ENCODE results near the gene AP5S1. TPM values are rescaled to one million over a fixed set of nuclear protein-coding genes. Genes with fewer than 3 reads are reported as not detected.

The AP5S1 gene
- total RNA-seq, 1 donor from 2014 or later: 5.5 TPM

DNA sequence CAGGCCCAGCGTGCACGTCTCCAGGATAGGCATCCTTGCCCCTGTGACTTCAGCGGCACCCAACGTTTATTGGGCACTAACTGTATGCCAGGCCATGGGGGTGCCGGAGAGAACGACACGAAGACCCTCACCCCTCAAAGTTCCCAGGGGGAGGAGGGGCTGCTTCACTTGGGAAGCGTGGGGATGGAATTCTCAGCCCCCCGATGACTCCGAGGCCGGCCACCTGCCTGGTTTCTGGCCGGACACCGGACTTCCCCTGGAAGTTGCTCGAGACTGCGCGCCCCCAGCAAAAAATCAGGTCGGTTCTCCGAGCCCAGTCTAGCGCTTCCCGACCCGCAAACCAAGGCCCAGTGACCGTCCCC, 26.0 kb downstream of the AP5S1 start:
- no peak for DNase-seq

DNA sequence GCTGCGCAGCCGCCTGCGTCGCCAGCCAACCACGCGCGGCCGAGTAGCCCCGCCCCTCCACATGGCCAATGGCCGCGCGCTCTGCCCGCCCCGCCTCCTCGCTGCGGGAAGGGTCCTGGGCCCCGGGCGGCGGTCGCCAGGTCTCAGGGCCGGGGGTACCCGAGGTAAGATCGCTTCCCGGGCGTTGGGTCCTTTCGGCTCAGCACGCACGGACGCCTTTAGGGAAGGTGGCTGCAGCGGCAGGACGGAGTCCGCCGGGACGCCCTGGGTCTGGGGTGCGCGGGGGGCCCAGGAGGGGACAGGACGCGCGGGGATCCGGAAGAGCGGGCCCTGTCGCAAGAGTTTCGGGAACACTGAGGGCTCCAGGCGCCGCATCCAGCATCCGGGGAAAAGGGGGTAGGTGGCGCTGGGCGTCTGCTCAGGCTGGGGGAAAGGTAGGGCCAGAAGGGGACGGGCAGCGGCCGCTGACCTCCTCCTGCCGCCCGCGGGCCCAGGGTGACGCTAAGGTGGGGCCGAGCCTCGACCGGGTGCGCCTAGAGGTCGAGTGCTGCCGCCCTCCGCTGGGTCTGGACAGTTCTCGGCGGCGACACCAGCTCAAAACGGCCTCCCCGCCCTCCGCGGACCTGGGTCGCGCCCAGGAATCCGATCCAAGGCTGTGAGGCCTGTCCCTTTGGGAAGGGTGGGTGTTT, 26.5 kb downstream of the AP5S1 start, which contains the start of gene MAVS:
Gene MAVS (plus strand): TSS at position 95 of the 689 bp plus-strand sequence. CDS start 7,791 bp downstream, outside the sequence.
- DNase-seq: peak; percentile 85

DNA sequence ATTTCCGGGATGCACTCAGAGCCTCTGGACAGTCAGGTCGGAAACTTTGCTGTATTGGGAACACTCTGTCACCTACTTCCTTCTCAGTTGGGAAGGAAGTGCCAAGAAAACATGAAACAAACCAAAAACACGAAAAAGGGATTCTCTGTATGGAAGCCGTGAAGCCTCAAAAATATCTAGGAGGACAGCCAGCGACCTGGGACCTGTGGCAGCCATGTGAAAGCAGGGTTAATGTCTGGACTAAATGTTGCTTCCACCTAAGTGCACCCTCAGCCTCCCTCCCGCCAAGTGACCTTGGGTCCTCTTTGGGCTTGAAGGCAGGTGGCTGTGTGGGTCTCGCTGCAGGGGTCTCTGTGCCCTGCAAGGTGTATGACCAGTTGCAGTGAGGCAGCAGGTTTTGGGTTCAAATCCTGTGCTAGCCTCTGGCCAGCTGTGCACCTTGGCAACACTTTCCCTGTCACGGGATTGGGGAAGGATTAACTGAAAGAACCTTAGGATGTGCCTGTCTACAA, 27.1 kb downstream of the AP5S1 start:
- DNase-seq: no peak

DNA sequence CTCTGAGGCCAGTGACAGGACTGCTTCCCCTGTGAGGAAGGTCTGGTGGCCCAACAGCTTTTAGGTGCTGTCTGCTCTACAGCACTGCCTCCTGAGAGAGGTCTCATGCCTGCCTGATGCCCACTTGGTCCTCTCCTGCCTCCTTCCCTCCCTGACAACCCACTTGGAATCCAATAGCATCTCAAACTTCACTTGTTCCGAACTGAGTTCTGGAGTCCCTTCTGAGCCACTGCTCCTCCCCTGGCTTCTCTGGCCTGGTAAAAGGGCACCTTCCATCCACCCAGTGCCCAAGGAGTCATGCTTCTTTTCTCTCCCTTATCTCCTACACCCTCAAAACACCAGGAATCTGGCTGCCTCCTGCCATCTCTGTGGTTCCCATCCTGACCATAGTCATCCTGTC, 28.2 kb downstream of the AP5S1 start:
- no peak for DNase-seq

DNA sequence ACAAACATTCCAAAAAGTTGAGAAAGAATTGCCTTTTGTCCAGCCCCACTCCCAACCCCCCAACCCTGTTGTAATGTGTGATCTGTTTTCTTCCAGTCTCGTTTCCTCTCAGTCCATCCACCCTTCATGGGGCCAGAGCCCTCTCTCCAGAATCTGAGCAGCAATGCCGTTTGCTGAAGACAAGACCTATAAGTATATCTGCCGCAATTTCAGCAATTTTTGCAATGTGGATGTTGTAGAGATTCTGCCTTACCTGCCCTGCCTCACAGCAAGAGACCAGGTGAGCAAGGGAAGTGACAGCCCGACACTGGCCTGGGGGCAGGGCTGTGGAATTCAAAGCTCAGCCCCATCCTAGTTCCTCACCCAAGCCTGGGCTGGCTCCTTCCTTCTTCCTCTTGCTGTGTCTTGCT, 34.1 kb downstream of the AP5S1 start:
- no peak for DNase-seq

DNA sequence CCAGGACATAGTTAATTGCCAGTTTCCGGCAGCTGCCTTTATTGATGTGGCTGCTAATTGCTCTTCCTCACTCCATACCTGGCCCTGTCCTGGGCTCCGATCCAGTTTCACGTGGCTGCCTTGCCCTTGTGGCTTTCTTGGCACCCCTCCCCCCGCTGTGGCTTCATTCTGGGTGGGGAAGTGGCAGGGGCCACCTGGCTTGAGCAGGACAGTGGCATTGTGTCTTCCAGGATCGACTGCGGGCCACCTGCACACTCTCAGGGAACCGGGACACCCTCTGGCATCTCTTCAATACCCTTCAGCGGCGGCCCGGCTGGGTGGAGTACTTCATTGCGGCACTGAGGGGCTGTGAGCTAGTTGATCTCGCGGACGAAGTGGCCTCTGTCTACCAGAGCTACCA, 37.1 kb downstream of the AP5S1 start:
- DNase-seq: no peak

DNA sequence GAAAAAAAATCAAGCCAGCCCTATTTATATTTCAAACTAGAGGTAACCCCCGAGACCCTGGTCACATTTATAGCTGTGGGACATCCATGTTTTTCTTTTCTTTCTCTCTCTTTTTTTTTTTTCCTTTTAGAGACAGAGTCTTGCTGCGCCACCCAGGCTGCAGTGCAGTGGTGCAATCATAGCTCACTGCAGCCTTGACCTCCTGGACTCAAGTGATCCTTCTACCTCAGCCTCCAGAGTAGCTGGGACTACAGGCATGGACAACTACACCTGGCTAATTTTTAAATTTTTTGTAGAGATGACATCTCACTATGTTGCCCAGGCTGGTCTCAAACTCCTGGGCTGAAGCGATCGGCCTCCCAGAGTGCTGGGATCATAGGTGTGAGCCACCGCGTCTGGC, 38.3 kb downstream of the AP5S1 start:
- no peak for DNase-seq

DNA sequence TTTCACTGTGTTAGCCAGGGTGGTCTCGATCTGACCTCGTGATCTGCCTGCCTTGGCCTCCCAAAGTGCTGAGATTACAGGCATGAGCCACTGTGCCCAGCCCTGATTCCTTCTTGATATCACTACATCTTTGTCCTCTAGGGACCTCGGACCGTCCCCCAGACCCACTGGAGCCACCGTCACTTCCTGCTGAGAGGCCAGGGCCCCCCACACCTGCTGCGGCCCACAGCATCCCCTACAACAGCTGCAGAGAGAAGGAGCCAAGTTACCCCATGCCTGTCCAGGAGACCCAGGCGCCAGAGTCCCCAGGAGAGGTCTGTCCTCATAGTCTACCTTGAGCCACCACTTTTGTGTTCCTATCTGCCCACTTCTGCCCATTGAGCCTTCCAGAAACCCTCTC, 40.8 kb downstream of the AP5S1 start:
- DNase-seq: no peak

DNA sequence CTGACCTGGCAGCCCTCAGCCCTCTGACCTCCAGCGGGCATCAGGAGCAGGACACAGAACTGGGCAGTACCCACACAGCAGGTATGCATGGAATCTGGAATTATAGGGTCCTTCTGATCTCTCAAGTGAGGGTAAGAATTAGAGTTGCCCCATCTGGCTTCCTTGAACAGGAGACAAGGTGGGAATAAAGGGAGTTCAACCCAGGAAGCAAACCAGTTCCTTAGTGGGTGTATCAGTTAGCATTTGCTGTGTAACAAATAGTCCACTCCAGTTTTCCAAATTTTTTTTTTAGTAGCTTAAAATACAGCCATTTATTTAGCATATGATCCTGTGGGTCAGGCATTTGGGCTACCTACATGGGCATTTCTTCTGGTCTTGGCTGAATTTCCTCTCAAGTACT, 42.0 kb downstream of the AP5S1 start:
- DNase-seq: no peak

DNA sequence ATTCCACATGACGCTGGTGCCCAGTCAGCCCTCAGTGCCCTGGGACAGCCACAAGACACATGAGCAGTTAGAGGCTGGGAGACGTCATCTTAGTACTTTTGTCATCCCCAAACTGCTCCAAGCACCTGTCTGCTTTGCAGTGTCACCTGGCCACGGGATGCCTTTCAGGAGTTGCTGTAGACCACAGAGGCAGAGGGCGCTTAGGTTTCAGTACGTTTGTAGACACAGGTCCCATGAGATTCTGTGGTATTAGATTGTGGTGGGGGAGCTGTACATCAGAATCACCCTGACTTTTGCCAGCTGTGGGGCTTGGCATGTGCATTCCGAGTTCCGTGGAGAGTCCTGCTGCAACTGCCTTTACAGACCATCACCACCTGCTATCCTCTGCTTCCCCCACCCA, 43.0 kb downstream of the AP5S1 start:
- no peak for DNase-seq

DNA sequence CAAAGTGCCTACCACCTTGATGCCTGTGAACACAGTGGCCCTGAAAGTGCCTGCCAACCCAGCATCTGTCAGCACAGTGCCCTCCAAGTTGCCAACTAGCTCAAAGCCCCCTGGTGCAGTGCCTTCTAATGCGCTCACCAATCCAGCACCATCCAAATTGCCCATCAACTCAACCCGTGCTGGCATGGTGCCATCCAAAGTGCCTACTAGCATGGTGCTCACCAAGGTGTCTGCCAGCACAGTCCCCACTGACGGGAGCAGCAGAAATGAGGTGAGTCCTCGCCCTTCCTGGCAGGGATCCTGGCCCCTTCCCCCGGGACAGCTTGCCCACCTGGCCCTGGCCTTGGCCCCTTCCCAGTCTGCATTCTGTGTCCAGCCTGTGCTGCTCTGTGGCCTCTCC, 44.2 kb downstream of the AP5S1 start:
- DNase-seq: no peak

DNA sequence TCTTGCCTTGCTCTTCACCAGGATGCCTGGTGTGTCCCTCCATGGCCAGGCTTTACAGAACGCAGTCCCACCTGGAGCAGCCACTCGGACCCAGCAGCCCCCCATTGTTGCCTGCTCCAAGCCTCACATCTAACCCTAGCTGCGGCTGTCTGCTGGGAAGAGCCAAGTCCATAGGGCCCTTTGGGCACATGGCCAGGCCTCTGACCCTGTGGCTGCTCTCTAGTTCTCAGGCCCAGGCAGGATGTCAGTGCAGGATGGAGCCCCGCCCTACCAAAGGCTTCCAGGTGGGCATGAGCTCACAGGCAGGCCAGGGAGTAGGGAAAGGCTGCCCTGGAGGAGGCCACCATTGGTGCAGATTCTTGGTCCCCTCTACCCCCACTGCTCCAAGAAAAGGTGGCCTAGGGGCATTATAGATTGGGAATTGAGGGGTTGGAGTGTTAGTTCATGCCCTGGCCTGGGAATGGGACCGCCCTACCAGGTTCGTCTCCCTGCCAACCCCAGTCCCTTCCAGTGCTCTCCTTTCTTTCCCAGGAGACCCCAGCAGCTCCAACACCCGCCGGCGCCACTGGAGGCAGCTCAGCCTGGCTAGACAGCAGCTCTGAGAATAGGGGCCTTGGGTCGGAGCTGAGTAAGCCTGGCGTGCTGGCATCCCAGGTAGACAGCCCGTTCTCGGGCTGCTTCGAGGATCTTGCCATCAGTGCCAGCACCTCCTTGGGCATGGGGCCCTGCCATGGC, 45.0 kb downstream of the AP5S1 start:
- no peak for DNase-seq

DNA sequence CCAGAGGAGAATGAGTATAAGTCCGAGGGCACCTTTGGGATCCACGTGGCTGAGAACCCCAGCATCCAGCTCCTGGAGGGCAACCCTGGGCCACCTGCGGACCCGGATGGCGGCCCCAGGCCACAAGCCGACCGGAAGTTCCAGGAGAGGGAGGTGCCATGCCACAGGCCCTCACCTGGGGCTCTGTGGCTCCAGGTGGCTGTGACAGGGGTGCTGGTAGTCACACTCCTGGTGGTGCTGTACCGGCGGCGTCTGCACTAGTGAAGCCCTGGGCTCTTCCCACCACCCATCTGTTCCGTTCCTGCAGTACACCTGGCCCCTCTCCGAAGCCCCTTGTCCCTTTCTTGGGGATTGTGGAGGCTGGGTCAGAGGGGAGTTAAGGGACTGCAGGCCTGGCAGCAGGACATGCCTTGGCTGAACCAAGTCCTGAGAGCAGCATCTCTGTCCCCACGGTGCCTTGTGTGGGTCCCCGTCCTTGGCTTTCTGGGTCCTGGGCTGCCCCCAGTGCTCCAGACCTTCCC, 45.6 kb downstream of the AP5S1 start:
- DNase-seq: no peak

DNA sequence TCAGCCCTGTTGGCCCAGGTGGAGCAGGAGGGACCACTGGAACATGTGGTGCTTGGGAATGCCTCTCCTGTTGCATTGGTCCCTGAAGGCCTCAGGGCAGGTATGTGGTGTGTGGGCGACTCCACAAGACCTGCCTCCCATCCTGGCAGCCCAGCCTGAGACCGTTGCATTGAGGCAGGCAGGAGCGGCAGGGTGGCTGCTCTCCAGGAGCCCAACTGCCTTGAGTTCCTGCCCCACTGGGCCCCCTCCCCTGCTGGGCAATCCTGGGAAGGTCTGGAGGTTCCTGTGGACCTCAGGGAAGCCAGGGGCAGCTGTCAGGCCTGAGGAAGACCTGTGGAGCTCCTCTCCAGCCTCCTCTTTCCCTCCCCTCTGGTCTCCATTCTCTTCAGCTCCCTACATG, 46.1 kb downstream of the AP5S1 start:
- no peak for DNase-seq

DNA sequence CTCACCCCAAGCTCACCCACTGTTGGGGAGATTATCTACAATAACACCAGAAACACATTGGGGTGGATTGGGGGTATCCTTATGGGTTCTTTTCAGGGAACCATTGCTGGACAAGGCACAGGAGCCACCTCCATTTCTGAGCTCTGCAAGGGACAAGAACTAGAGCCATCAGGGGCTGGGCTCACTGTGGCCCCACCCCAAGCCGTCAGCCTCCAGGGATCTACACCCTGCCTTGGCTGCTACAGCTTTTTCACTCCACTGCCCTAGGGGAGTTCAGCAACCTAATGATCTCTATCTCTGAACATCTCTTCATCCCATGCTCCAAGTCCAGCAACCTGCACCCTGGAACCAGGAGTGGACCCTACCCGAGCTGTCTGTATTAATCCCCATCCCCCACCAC, 47.5 kb downstream of the AP5S1 start:
- DNase-seq: no peak

DNA sequence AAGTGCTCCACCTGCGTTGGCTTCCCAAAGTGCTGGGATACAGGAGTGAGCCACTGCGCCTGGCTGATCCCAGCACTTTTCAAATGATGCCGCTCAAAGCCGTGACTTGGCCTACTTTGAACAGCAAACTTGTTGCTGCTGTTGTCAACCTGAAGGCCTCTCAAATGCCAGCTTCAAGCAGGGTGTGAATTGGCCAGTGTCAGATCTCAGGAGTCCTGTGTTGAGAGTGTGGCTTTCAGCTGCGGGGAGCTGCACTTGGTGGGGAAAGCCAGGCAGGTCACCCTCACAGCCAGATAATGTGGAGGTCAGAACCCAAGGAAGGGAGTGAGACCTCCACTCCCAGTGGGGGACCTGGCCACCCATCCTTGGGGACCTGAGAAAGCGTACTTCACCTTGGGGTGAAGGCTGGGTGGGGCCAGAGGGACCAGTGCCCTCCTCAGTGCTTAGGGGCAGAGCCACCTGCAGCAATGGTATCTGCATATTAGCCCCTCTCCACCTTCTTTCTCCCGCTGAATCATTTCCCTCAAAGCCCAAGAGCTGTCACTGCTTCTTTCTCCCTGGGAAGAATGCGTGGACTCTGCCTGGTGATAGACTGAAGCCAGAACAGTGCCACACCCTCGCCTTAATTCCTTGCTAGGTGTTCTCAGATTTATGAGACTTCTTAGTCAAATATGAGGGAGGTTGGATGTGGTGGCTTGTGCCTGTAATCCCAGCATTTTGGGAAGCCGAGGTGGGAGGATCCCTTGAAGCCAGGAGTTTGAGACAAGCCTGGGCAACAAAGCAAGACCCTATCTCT, 49.7 kb downstream of the AP5S1 start:
- DNase-seq: no peak

DNA sequence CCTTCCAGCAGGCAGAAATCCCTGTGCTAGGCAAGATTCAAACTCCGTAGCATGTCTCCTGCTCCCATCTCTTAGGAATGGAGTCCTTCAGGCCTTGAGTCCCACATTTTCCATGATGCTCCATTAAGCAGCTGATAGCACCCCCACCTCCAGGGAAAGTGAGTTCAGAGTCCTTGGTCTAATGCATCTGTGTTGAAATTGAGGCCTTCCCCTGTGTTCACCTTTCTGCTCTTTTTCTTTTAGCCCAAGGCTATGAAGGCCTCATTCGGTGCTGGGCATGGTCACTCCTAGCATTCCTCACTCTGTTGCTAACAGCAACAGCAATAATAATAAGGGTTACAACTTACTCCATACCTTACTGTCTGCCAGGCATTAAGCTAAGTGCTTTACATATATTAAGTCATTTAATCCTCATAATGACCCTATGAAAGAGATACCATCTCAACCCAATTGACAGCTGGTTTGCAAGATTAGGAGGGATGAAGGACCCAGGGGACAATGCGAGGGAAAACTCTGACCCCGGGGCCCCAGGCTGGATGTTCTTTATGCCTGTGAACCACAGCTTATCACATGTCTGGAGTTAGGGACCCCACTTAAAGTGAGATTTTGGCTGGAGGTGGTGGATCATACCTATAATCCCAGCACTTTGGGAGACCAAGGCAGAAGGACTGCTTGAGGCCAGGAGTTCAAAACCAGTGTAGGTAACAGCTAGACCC, 51.4 kb downstream of the AP5S1 start:
- no peak for DNase-seq

DNA sequence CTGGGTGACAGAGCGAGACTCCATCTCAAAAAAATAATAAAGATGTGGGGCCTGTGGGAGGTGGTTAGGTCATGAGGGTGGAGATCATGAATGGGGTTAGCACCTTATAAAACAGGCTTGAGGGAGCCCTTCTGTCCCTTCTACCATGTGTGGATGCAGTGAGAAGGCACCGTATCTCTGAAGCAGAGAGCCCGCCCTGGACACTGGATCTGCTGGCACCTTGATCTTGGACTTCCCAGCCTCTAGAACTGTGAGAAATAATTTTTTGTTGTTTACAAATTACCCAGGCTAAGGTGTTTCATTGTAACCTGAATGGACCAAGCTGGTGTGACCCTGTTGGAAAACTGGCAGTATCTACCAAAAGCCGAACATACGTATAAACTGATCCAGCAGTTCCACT, 53.2 kb downstream of the AP5S1 start:
- no peak for DNase-seq

DNA sequence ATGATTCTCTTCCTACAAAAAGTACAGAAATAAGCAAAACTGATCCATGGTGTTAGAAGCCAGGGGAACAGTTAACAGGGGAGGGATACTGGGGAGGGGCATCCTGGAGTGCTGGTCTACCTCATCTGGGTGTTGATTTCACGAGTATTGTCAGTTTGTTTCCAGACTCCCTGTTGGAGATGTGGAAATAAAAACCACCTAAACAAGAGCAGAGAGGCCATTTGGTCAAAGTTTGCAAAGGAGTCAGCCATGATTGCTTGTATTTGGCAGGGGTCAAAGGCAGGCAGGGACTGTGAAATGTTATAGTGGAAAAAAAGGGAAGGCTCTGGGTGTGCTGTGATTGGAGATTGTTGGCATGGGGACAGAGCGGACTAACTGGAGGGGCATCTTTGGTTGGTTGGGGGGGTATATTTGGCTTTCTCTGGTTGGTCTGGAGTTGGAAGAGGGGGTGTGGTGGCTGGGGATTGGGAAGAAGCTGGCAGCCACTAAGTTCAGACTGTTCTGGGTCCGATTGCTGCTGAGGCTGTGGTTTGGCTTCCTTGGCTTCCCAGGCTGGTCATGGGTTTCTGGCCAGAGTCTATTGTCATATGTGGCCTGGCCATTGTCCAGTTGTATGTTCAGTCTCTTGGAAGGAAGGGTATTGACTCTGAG, 54.0 kb downstream of the AP5S1 start:
- no peak for DNase-seq

DNA sequence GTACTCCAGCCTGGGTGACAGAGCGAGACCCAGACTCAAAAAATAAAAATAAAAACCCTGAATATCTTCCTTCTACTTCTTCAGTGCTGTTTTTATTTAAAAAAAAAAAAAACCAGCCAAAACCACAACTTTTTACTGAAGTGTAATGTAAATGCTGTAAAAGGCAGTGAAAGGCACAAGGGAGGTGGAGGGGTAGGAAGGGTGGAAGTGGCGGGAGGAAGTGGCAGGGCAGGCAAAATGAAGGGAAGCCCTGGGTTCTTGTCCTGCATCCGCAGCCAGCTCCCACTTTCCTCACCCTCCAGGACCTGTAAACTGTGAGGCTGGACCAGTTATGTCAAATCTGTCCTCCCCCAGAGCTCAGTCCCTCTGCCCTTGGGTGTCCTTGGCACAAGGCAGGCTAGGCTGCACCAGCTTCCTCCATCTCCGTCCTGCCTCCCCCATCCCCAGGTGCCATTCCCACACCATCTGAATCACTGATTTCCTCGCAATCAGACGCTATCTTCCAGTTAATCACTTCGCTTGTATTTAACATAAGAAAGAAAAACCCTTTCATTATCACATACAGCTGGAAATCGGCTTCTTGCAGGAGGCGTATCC, 55.1 kb downstream of the AP5S1 start:
- no peak for DNase-seq

DNA sequence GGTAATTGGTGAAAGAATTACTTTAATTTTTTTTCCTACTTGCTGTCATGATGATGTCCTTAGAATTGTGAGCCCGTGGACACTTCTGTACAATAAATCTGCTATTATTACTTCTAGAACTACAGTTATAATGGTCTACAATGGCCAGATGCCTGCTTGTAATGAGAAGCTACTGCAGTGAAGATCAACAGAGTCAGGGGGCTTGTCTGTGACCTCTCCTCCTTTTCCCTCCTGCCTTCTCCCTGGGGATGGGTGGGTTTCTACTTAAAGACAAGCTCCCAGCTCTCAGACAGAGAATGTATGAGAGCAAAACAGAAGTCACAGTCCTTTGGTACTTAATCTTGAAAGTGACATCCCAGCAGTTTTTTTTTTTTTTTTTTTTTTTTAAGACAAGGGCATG, 55.7 kb downstream of the AP5S1 start:
- no peak for DNase-seq

Measured in occipital lobe (tissue), 2 donors.